ENCODE measurements around the gene NUDT3.

The NUDT3 gene

GRCh38 chr6:34308483-34308882 is 84.0 kb downstream of the NUDT3 start:
- Histone ChIP-seq H2AFZ (ENCODE audit: low read length, unreplicated experiment) (no peak overlapping the region), H3K4me1 (ENCODE audit: control insufficient read depth, insufficient read depth, low read length, unreplicated experiment) (no peaks in the 10 kb centered on the region), H3K79me2 (ENCODE audit: control insufficient read depth, insufficient read depth, low read length, unreplicated experiment) (peaks cover 29% of the 10 kb centered on the region), H3K27me3 (ENCODE audit: insufficient read depth, low read length) (no peaks in the 10 kb centered on the region), H3K4me3 (ENCODE audit: low read depth, low read length) (no peak overlapping the region), H3K27ac (ENCODE audit: low read depth, low read length) (no peak overlapping the region), H3K36me3 (ENCODE audit: insufficient read depth, low read length) (no peaks in the 10 kb centered on the region; the same call in 1 of the 2 replicates)

- Histone ChIP-seq H3K27me3 (ENCODE audit: insufficient read depth, low read length) (no peaks in the 10 kb centered on the region), H3K4me3 (ENCODE audit: low read depth, low read length) (no peak overlapping the region), H2AFZ (ENCODE audit: low read length, unreplicated experiment) (no peak overlapping the region), H3K36me3 (ENCODE audit: insufficient read depth, low read length) (no peaks in the 10 kb centered on the region; the same call in 1 of the 2 replicates), H3K27ac (ENCODE audit: low read depth, low read length) (no peak overlapping the region), H3K4me1 (ENCODE audit: control insufficient read depth, insufficient read depth, low read length, unreplicated experiment) (no peaks in the 10 kb centered on the region), H3K79me2 (ENCODE audit: control insufficient read depth, insufficient read depth, low read length, unreplicated experiment) (peaks cover 24% of the 10 kb centered on the region)
Observed at GRCh38 chr6:34305982-34306708, 86.3 kb downstream of the NUDT3 start.

GRCh38 chr6:34305497-34305896 is 87.0 kb downstream of the NUDT3 start:
- Histone ChIP-seq H3K27ac (ENCODE audit: low read depth, low read length) (no peak overlapping the region), H2AFZ (ENCODE audit: low read length, unreplicated experiment) (no peak overlapping the region), H3K79me2 (ENCODE audit: control insufficient read depth, insufficient read depth, low read length, unreplicated experiment) (peaks cover 22% of the 10 kb centered on the region)

GRCh38 chr6:34304164-34304563 is 88.3 kb downstream of the NUDT3 start:
- Histone ChIP-seq H3K27ac (ENCODE audit: low read depth, low read length) (no peak overlapping the region), H3K79me2 (ENCODE audit: control insufficient read depth, insufficient read depth, low read length, unreplicated experiment) (peaks cover 18% of the 10 kb centered on the region), H3K36me3 (ENCODE audit: insufficient read depth, low read length) (no peaks in the 10 kb centered on the region; the same call in 1 of the 2 replicates), H3K27me3 (ENCODE audit: insufficient read depth, low read length) (no peaks in the 10 kb centered on the region), H3K4me3 (ENCODE audit: low read depth, low read length) (no peak overlapping the region), H3K4me1 (ENCODE audit: control insufficient read depth, insufficient read depth, low read length, unreplicated experiment) (no peaks in the 10 kb centered on the region), H2AFZ (ENCODE audit: low read length, unreplicated experiment) (no peak overlapping the region)

More at GRCh38 chr6:34305497-34305896, 87.0 kb downstream of the NUDT3 start:
- H3K4me1 ChIP-seq (ENCODE audit: control insufficient read depth, insufficient read depth, low read length, unreplicated experiment) = no peaks in the 10 kb centered on the region
- no peaks in the 10 kb centered on the region; the same call in 1 of the 2 replicates for H3K36me3 ChIP-seq (ENCODE audit: insufficient read depth, low read length)
- H3K4me3 ChIP-seq (ENCODE audit: low read depth, low read length) = no peak overlapping the region
- H3K27me3 ChIP-seq (ENCODE audit: insufficient read depth, low read length) = no peaks in the 10 kb centered on the region

GRCh38 chr6:34302929-34303328 is 89.5 kb downstream of the NUDT3 start:
- H3K4me3 ChIP-seq (ENCODE audit: low read depth, low read length) = no peak overlapping the region
- no peak overlapping the region for H2AFZ ChIP-seq (ENCODE audit: low read length, unreplicated experiment)
- H3K27ac ChIP-seq (ENCODE audit: low read depth, low read length) = no peak overlapping the region
- H3K36me3 ChIP-seq (ENCODE audit: insufficient read depth, low read length) = no peaks in the 10 kb centered on the region
- H3K27me3 ChIP-seq (ENCODE audit: insufficient read depth, low read length) = no peaks in the 10 kb centered on the region
- peaks cover 7% of the 10 kb centered on the region for H3K79me2 ChIP-seq (ENCODE audit: control insufficient read depth, insufficient read depth, low read length, unreplicated experiment)
- H3K4me1 ChIP-seq (ENCODE audit: control insufficient read depth, insufficient read depth, low read length, unreplicated experiment) = no peaks in the 10 kb centered on the region

GRCh38 chr6:34301408-34301807 is 91.1 kb downstream of the NUDT3 start:
- H3K79me2 ChIP-seq (ENCODE audit: control insufficient read depth, insufficient read depth, low read length, unreplicated experiment) = peaks cover 7% of the 10 kb centered on the region

GRCh38 chr6:34300332-34300751 is 92.1 kb downstream of the NUDT3 start:
- H3K27ac ChIP-seq (ENCODE audit: low read depth, low read length) = no peak overlapping the region
- H3K79me2 ChIP-seq (ENCODE audit: control insufficient read depth, insufficient read depth, low read length, unreplicated experiment) = peaks cover 7% of the 10 kb centered on the region
- H3K4me1 ChIP-seq (ENCODE audit: control insufficient read depth, insufficient read depth, low read length, unreplicated experiment) = peaks cover 4% of the 10 kb centered on the region
- H3K27me3 ChIP-seq (ENCODE audit: insufficient read depth, low read length) = no peaks in the 10 kb centered on the region
- no peak overlapping the region for H2AFZ ChIP-seq (ENCODE audit: low read length, unreplicated experiment)
- no peak overlapping the region for H3K4me3 ChIP-seq (ENCODE audit: low read depth, low read length)
- no peaks in the 10 kb centered on the region for H3K36me3 ChIP-seq (ENCODE audit: insufficient read depth, low read length)

More at GRCh38 chr6:34301408-34301807, 91.1 kb downstream of the NUDT3 start:
- H3K4me3 ChIP-seq (ENCODE audit: low read depth, low read length) = no peak overlapping the region
- no peaks in the 10 kb centered on the region for H3K4me1 ChIP-seq (ENCODE audit: control insufficient read depth, insufficient read depth, low read length, unreplicated experiment)
- H2AFZ ChIP-seq (ENCODE audit: low read length, unreplicated experiment) = no peak overlapping the region
- H3K27me3 ChIP-seq (ENCODE audit: insufficient read depth, low read length) = no peaks in the 10 kb centered on the region
- no peak overlapping the region for H3K27ac ChIP-seq (ENCODE audit: low read depth, low read length)
- no peaks in the 10 kb centered on the region for H3K36me3 ChIP-seq (ENCODE audit: insufficient read depth, low read length)

- peaks cover 4% of the 10 kb centered on the region for H3K4me1 ChIP-seq (ENCODE audit: control insufficient read depth, insufficient read depth, low read length, unreplicated experiment)
- peaks cover 7% of the 10 kb centered on the region for H3K79me2 ChIP-seq (ENCODE audit: control insufficient read depth, insufficient read depth, low read length, unreplicated experiment)
- H2AFZ ChIP-seq (ENCODE audit: low read length, unreplicated experiment) = no peak overlapping the region
- H3K4me3 ChIP-seq (ENCODE audit: low read depth, low read length) = no peak overlapping the region
- H3K27ac ChIP-seq (ENCODE audit: low read depth, low read length) = no peak overlapping the region
- no peaks in the 10 kb centered on the region for H3K27me3 ChIP-seq (ENCODE audit: insufficient read depth, low read length)
- H3K36me3 ChIP-seq (ENCODE audit: insufficient read depth, low read length) = no peaks in the 10 kb centered on the region
Observed at GRCh38 chr6:34298941-34299340, 93.5 kb downstream of the NUDT3 start.

- Histone ChIP-seq H2AFZ (ENCODE audit: low read length, unreplicated experiment) (no peak overlapping the region), H3K27me3 (ENCODE audit: insufficient read depth, low read length) (no peaks in the 10 kb centered on the region), H3K79me2 (ENCODE audit: control insufficient read depth, insufficient read depth, low read length, unreplicated experiment) (peaks cover 5% of the 10 kb centered on the region), H3K4me3 (ENCODE audit: low read depth, low read length) (no peak overlapping the region), H3K27ac (ENCODE audit: low read depth, low read length) (no peak overlapping the region), H3K36me3 (ENCODE audit: insufficient read depth, low read length) (peaks cover 7% of the 10 kb centered on the region), H3K4me1 (ENCODE audit: control insufficient read depth, insufficient read depth, low read length, unreplicated experiment) (peaks cover 4% of the 10 kb centered on the region)
Observed at GRCh38 chr6:34295721-34296120, 96.7 kb downstream of the NUDT3 start.

- H3K36me3 ChIP-seq (ENCODE audit: insufficient read depth, low read length) = peaks cover 11% of the 10 kb centered on the region
- H3K27ac ChIP-seq (ENCODE audit: low read depth, low read length) = no peak overlapping the region
- no peak overlapping the region for H3K4me3 ChIP-seq (ENCODE audit: low read depth, low read length)
- H2AFZ ChIP-seq (ENCODE audit: low read length, unreplicated experiment) = no peak overlapping the region
- H3K79me2 ChIP-seq (ENCODE audit: control insufficient read depth, insufficient read depth, low read length, unreplicated experiment) = peaks cover 5% of the 10 kb centered on the region
- H3K27me3 ChIP-seq (ENCODE audit: insufficient read depth, low read length) = no peaks in the 10 kb centered on the region
- H3K4me1 ChIP-seq (ENCODE audit: control insufficient read depth, insufficient read depth, low read length, unreplicated experiment) = peaks cover 4% of the 10 kb centered on the region
Observed at GRCh38 chr6:34292954-34293353, 99.5 kb downstream of the NUDT3 start.

GRCh38 chr6:34289137-34289536 is 103.3 kb downstream of the NUDT3 start:
- H3K36me3 ChIP-seq (ENCODE audit: insufficient read depth, low read length) = peaks cover 18% of the 10 kb centered on the region
- H3K4me1 ChIP-seq (ENCODE audit: control insufficient read depth, insufficient read depth, low read length, unreplicated experiment) = peaks cover 14% of the 10 kb centered on the region
- no peak overlapping the region for H3K27ac ChIP-seq (ENCODE audit: low read depth, low read length)
- no peak overlapping the region for H3K4me3 ChIP-seq (ENCODE audit: low read depth, low read length)
- H3K27me3 ChIP-seq (ENCODE audit: insufficient read depth, low read length) = no peaks in the 10 kb centered on the region
- no peaks in the 10 kb centered on the region for H3K79me2 ChIP-seq (ENCODE audit: control insufficient read depth, insufficient read depth, low read length, unreplicated experiment)
- H2AFZ ChIP-seq (ENCODE audit: low read length, unreplicated experiment) = no peak overlapping the region
